Glomerular endothelial cell (primary cell): ENCODE results near the gene ANXA2. TPM values are rescaled to one million over a fixed set of nuclear protein-coding genes. Genes with fewer than 3 reads are reported as not detected.
"Not testable (repeated sequence)": the region's sequence is repeated elsewhere in the genome, so short reads cannot be mapped to it uniquely, and the experiment has no call there.

Source experiments
- DNase-seq: peaks from one replicate; pipeline ENCODE4 v3.0.0-alpha.2; 2011; ENCODE audit warnings: low read depth, low spot score; ENCODE audit errors: extremely low read depth
- total RNA-seq: library from RNA; depleted of rRNA; stranded (reverse); fragments of >200 nt; gene quantifications from 2 replicates; pipeline ENCODE4 v1.2.3, GENCODE V29; 2015

The ANXA2 gene
- total RNA-seq, 1 donor from 2014 or later = 3,047 TPM

GRCh38 chr15:60346653-60347052 lies 51.1 kb downstream of the ANXA2 start:
- DNase-seq = no peak

GRCh38 chr15:60346077-60346476 lies 51.7 kb downstream of the ANXA2 start:
- DNase-seq = no peak

GRCh38 chr15:60345598-60345997 lies 52.2 kb downstream of the ANXA2 start:
- no peak for DNase-seq

- DNase-seq = no peak
Measured at GRCh38 chr15:60344987-60345386, 52.8 kb downstream of the ANXA2 start.

GRCh38 chr15:60344461-60344860 lies 53.3 kb downstream of the ANXA2 start:
- DNase-seq = no peak

GRCh38 chr15:60343221-60343970 lies 54.4 kb downstream of the ANXA2 start:
- DNase-seq = no peak

- no peak for DNase-seq
Measured at GRCh38 chr15:60340207-60340921, 57.4 kb downstream of the ANXA2 start.

- DNase-seq = no peak
Measured at GRCh38 chr15:60339236-60339635, 58.5 kb downstream of the ANXA2 start.

- no peak for DNase-seq
Measured at GRCh38 chr15:60338810-60339209, 59.0 kb downstream of the ANXA2 start.

GRCh38 chr15:60337076-60337475 lies 60.7 kb downstream of the ANXA2 start:
- no peak for DNase-seq

- DNase-seq = not testable (repeated sequence)
Measured at GRCh38 chr15:60335296-60335695, 62.5 kb downstream of the ANXA2 start.

GRCh38 chr15:60328852-60329443 lies 68.8 kb downstream of the ANXA2 start:
- no peak for DNase-seq

- peak; percentile 47 for DNase-seq
Measured at GRCh38 chr15:60326824-60327654, 70.7 kb downstream of the ANXA2 start.

- no peak for DNase-seq
Measured at GRCh38 chr15:60326343-60326742, 71.4 kb downstream of the ANXA2 start.

- DNase-seq = no peak
Measured at GRCh38 chr15:60325905-60326304, 71.9 kb downstream of the ANXA2 start.

GRCh38 chr15:60324706-60325438 lies 72.9 kb downstream of the ANXA2 start:
- no peak for DNase-seq

- DNase-seq = no peak
Measured at GRCh38 chr15:60323322-60323721, 74.5 kb downstream of the ANXA2 start.

GRCh38 chr15:60320365-60320764 lies 77.4 kb downstream of the ANXA2 start:
- DNase-seq = no peak

GRCh38 chr15:60318216-60318867 lies 79.4 kb downstream of the ANXA2 start:
- DNase-seq = no peak

GRCh38 chr15:60316961-60317360 lies 80.8 kb downstream of the ANXA2 start:
- DNase-seq = no peak
